LHCN-M2 (cell line): ENCODE results near the gene HOXC13. TPM values are rescaled to one million over a fixed set of nuclear protein-coding genes. Genes with fewer than 3 reads are reported as not detected.

Experiments used
- DNase-seq: peaks from one replicate; pipeline ENCODE4 v3.0.0-alpha.2; 2012; ENCODE audit warnings: low read depth
- total RNA-seq: library from RNA; depleted of rRNA; stranded (reverse); fragments of >200 nt; gene quantifications from 2 replicates; pipeline ENCODE4 v1.2.3, GENCODE V29; 2014

Gene HOXC13
- total RNA-seq, 1 experiment from 2014 or later, result 9.1 TPM

- no peak for DNase-seq
These were observed 43.3 kb downstream of the HOXC13 start for GRCh38 chr12:53981634-53982565.

DNA sequence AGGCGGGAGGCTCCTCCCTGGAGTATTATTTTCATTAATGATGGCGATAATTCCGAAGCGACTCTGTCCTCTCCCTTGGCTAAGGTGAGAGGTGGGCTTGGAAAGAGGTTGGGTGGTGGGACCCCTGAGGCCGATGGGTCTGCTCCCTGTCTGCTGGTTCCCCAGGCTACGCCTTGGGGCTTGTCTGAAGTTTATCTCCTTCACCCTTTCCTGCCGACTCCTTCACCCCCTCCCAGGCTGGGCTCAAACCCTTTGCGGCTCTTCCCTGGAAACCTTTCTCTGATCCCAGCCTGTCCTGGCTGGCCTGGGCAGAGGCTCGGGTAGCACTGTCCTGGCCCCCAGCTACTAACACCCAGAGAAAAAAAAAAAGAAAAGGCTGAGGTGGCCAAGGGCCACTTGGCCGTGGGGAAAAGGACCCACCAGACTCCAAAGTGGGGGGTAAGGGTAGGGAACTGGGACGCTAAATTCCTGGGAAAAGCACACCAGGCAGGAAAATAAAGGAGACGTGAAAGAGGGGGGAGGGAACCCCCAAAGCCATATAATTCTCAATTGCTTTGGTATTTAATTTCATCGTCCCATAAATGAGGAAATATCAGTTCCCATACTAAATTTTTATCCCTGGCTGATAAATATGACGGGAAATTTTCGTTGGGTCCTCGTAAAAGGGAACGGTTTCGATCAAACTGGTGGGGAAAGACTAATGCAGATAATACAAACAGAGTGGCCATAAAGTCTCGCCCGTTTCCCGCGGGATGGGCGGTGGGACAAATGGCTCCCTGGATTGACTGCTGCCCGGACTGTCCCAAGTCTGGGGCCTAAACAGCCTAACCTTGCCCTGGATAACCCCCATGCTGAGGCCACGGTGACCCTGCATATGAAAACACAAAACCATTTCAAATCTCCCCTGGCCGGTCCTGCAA lies 44.3 kb downstream of the HOXC13 start:
- DNase-seq, result no peak

- no peak for DNase-seq
These were observed 44.9 kb downstream of the HOXC13 start for GRCh38 chr12:53983568-53983949.

DNA sequence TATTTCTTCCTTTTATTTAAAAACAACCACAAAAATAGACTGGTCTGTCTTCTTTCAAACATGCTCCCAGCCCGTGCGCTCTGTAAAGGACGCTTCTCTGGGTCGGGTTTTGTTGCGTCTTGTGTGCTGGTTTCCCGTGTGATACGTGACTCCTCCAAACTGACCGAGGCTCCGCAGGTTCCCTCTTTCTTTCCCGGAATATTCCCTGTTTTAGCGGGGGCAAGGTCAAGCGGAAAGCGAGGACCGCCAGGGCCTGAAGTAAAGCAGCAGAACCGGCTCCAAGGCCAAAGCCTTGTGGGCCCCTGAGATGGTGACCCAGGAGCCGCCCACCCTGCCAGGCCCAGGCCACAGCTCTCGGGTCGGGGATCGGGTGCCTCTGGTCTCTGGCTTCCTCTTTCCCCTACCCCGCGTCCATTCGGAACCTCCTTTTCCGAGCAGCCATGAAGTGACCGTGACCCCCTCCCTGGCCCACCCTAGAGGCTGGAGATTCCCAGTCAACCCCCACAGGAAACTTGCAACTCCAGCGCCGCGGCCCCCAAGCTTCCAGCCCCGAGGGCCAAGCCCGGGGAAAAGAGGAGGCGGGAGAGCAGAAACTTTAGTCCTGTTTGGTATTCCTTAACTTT lies 45.4 kb downstream of the HOXC13 start:
- no peak for DNase-seq

- peak; percentile 95 for DNase-seq
These were observed 46.5 kb downstream of the HOXC13 start, which contains the start of gene HOXC10 for GRCh38 chr12:53984901-53985691. TSS of gene HOXC10 (plus strand) at chr12:53985146. CDS start at chr12:53985260, 114 bp downstream.

GRCh38 chr12:53985692-53985993 lies 47.0 kb downstream of the HOXC13 start:
- DNase-seq, result no peak

DNA sequence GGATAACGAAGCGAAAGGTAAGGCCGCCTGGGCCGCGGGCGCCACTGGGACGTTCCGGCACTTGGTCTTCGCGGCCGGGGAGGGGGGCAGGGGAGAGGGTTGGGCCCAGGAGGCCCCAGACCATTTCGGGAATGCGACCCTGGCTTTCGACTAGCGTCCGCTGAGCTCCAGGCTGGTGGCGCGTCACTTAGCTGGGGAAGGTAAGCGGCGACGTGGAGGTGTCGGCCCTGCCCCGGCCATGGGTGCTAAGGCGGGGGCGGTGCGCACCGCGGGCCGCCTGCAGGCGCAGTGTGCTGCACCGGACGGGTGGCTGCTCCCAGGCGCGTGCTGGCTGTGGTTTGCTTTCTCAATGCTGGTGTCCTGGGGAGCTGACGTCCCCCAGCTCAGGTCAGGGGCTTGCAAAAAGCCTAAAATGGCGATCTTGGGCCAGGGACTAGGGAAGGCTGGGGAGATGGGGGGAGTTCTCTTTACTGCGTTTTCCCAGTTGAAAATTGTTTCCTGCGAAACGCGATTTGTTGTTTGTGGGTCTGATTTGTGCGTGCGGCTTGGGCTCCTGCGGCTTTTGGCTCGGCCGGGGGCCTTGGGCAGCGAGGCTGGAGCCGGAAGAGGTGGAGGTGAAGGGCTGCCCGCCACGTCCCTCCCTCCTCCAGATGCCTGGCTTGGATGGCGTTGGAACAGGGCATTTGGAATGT lies 47.5 kb downstream of the HOXC13 start:
- peak; percentile 36 for DNase-seq

DNA sequence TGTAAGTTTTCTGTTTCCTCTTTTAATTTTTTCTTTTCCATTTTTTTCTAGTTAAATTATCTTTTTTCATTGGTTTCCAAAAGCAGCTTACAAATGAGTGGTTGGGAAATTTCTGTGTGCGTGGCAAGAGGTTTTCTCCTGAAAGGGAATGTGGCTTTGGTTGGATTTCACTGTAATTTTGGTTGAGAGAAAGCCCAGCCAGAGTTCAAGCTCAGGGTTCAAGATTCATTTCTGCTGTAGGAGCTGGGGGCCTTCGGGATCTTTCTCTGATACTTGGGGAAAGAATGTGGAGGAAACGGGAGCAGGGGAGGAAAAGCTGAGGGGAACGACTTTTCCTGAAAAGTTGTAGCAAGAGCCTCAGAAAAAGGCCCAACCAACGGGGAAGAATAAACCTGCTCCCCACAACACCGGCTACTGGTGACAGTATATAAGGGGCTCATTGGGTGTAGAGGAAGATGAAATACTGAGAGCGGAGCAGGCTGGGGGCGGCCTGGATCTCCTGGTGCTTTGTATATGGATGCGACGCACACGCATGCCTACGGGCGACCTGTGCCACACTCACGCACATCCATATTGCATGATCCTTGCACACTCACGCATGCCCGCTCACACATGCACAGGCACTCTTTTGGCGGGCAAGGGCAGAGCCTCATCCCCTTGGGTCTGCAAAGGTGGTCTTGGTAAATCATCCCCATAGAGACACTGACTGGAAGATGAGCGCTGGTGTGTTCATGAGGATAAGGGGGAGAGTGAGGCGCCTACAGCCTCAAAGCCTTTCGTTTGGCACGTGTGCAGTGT lies 48.3 kb downstream of the HOXC13 start:
- no peak for DNase-seq

DNA sequence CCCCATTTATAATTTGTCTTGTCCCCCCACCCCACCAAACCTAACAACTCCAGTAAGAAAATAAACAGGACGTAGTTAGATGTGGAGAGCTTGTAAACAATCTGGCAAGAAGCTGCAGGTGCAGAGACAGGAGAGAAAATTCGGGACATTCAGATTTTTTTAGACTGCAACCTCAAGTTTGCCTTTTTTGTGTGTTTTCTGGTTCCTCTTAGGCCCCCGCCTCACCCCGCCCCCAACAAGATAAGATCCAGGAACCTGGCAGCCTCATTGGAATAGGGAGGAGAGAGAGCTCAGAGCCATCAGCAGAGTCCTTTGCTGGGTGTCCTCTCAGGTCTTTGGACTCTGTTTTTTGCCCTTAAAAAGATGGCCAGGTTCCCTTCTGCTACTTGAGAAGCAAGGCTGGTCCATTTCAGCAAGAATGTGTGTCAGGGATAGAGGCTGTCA lies 49.2 kb downstream of the HOXC13 start:
- no peak for DNase-seq

- no peak for DNase-seq
These were observed 50.1 kb downstream of the HOXC13 start for GRCh38 chr12:53988541-53989226.

- peak; percentile 25 for DNase-seq
These were observed 50.8 kb downstream of the HOXC13 start for GRCh38 chr12:53989227-53990113.

- peak; percentile 18 for DNase-seq
These were observed 51.9 kb downstream of the HOXC13 start for GRCh38 chr12:53990311-53991076.

GRCh38 chr12:53991077-53991460 lies 52.4 kb downstream of the HOXC13 start:
- peak; percentile 69 for DNase-seq

DNA sequence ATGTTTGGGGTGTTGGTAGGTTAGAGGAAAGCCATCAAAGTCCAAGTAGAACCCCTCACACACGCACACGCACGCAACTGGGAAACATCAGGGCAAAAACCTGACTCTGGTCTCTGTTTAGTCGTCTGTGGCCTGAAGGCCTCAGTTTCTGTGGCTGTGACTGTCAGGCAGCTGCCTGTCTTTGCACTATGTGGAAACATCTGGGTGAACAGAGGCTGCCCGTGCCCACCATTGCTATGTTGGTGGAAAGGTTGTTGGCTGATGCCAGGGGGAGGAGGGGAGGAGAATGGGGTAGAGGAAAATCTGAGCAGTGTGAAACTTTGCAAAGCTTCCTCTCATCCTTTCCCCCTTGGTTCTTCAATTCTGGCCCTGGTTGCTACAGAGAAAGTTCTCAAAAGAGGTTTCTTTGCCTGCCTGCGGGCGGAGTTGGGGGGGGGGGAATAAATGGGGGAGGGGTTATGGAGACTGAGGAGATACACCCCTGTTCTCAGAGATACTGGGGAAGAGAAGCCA lies 53.8 kb downstream of the HOXC13 start:
- DNase-seq, result no peak

GRCh38 chr12:53993162-53994008 lies 54.8 kb downstream of the HOXC13 start:
- no peak for DNase-seq

- DNase-seq, result no peak
These were observed 55.3 kb downstream of the HOXC13 start for GRCh38 chr12:53994009-53994263.
